HCT116 (cell line): ENCODE measurements around the gene EEFSEC.

Experiments
- EZH2 ChIP-seq: fragments of 200-600 bp; sonication (generic); IDR thresholded peaks from 2 replicates; pipeline ENCODE4 v1.6.1; 2017; ENCODE audit warnings: antibody characterized with exemption, mixed run types
- JUND ChIP-seq: IDR thresholded peaks from 2 replicates; pipeline ENCODE4 v1.6.1; 2012
- POLR2A ChIP-seq: IDR thresholded peaks from 2 replicates; pipeline ENCODE4 v1.7.0; 2011; ENCODE audit warnings: borderline replicate concordance; ENCODE audit not compliant: insufficient read depth, insufficient read length; ENCODE audit errors: extremely low read depth
- POLR2AphosphoS5 ChIP-seq: IDR thresholded peaks from 2 replicates; pipeline ENCODE4 v1.6.1; 2011; ENCODE audit warnings: mild to moderate bottlenecking, low read depth, low read length, moderate library complexity
- SP1 ChIP-seq: IDR thresholded peaks from 2 replicates; pipeline ENCODE4 v1.6.1; 2012; ENCODE audit warnings: low read depth
- TF ChIP-seq, protein P1 (sequence below), 3 experiments: fragments of 200-600 bp in 1 of 3; sonication (generic) in 1 of 3; IDR thresholded peaks in 2 of 3; conservative IDR thresholded peaks in 1 of 3; 2 replicates each; pipeline ENCODE4 v1.5.1; 2012 to 2017; ENCODE audit warnings: low read depth in 2 of 3, low read length in 2 of 3, antibody characterized with exemption in 1 of 3, borderline replicate concordance in 1 of 3, control low read depth in 1 of 3, mild to moderate bottlenecking in 1 of 3, mixed read lengths in 1 of 3, mixed run types in 1 of 3, moderate library complexity in 1 of 3; ENCODE audit not compliant: insufficient read depth in 1 of 3
- TF ChIP-seq, protein P2 (sequence below): IDR thresholded peaks from 2 replicates; pipeline ENCODE4 v1.6.1; 2012
- TF ChIP-seq, protein P3 (sequence below): IDR thresholded peaks from 2 replicates; pipeline ENCODE4 v1.6.1; 2011; ENCODE audit warnings: mild to moderate bottlenecking, low read length, moderate library complexity; ENCODE audit not compliant: insufficient replicate concordance; ENCODE audit errors: extremely low read depth

DNA sequence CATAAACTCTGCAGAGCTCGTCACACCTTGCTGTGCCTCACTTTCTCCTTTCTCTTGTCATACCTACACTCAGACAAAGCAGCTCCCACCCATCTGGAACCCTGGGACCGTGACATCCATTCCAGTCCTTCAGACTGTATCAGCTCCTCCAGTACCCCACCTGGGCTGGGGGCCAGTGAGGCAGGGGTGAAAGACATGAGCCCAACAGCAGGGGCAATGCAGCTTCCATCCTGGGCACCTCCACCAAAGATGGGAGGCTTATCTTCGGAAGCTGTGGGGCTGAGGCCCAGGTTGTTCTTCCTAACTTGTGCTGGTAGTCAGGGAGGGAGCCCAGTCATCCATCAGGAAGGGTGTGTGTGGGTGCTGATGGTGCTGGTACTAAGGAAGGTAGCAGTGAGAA lies 109.2 kb downstream of the EEFSEC start:
- TF ChIP-seq, protein P1, sequence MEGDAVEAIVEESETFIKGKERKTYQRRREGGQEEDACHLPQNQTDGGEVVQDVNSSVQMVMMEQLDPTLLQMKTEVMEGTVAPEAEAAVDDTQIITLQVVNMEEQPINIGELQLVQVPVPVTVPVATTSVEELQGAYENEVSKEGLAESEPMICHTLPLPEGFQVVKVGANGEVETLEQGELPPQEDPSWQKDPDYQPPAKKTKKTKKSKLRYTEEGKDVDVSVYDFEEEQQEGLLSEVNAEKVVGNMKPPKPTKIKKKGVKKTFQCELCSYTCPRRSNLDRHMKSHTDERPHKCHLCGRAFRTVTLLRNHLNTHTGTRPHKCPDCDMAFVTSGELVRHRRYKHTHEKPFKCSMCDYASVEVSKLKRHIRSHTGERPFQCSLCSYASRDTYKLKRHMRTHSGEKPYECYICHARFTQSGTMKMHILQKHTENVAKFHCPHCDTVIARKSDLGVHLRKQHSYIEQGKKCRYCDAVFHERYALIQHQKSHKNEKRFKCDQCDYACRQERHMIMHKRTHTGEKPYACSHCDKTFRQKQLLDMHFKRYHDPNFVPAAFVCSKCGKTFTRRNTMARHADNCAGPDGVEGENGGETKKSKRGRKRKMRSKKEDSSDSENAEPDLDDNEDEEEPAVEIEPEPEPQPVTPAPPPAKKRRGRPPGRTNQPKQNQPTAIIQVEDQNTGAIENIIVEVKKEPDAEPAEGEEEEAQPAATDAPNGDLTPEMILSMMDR (IDR thresholded peaks at IDR 0.05 in 2 of 3, conservative IDR thresholded peaks at IDR 0.05 in 1 of 3; ENCODE audit: borderline replicate concordance in 1 of 3, insufficient read depth in 1 of 3, low read depth in 2 of 3, low read length in 2 of 3): no peak
- TF ChIP-seq, protein P2, sequence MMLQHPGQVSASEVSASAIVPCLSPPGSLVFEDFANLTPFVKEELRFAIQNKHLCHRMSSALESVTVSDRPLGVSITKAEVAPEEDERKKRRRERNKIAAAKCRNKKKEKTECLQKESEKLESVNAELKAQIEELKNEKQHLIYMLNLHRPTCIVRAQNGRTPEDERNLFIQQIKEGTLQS: no peak
- TF ChIP-seq JUND: no peak
- TF ChIP-seq, protein P3, sequence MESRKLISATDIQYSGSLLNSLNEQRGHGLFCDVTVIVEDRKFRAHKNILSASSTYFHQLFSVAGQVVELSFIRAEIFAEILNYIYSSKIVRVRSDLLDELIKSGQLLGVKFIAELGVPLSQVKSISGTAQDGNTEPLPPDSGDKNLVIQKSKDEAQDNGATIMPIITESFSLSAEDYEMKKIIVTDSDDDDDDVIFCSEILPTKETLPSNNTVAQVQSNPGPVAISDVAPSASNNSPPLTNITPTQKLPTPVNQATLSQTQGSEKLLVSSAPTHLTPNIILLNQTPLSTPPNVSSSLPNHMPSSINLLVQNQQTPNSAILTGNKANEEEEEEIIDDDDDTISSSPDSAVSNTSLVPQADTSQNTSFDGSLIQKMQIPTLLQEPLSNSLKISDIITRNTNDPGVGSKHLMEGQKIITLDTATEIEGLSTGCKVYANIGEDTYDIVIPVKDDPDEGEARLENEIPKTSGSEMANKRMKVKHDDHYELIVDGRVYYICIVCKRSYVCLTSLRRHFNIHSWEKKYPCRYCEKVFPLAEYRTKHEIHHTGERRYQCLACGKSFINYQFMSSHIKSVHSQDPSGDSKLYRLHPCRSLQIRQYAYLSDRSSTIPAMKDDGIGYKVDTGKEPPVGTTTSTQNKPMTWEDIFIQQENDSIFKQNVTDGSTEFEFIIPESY: no peak
- no peak for TF ChIP-seq POLR2A
- TF ChIP-seq POLR2AphosphoS5: no peak
- TF ChIP-seq SP1: no peak
- TF ChIP-seq EZH2: no peak
